ENCODE data around the gene LGMN. TPM values are rescaled to one million over a fixed set of nuclear protein-coding genes. Genes with fewer than 3 reads are reported as not detected.

LGMN gene
- total and polyA plus RNA-seq, 2 of the 8 experiments (the other 6 are each of a cell fraction or from before 2014, with no cell fraction given), result 57.4 to 83.4 TPM

DNA sequence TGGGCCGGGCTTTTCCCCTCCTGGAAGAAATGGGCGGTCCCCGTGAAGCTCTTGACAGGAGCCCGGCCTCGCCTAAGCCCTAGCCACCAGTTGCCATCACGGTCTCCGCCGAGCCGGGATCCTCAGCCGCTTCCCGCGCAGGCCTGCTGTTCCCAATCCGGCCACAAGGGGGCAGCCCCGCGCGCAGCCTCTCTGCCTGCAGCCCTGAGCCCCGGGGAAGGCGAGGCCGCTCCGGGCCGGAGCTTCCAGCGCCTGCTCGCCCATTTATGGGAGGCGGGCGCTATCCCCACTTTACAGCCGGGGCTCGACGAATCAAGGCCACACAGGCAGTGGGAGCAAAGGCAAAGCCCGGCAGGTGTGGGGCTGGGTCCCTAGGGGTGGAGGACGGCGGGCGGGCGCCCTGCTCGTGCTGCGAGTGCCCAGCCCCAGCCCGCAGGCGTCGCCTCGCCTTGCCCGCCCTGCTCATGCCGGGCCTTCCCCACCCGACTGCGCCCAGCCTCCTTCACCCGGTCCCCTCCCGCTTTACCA is 61.5 kb downstream of the LGMN start (continued):
- TF ChIP-seq CBX8 (IDR thresholded peaks at IDR 0.05; ENCODE audit: borderline replicate concordance, low read depth, low read length) (no peak), SP4 (IDR thresholded peaks at IDR 0.05; ENCODE audit: low read length) (no peak), BRCA1 (IDR thresholded peaks at IDR 0.05; ENCODE audit: low read depth, low read length) (no peak), FOSL1 (IDR thresholded peaks at IDR 0.05; ENCODE audit: insufficient read depth, low read depth, low read length) (no peak), SUZ12 (IDR thresholded peaks at IDR 0.05; ENCODE audit: low read length) (no peak), RAD21 (IDR thresholded peaks at IDR 0.05 in 1 of 2, conservative IDR thresholded peaks at IDR 0.05 in 1 of 2; ENCODE audit: low read depth in 2 of 2, low read length in 2 of 2) (peak; percentile 69 to 78), CREB1 (IDR thresholded peaks at IDR 0.05) (no peak), SIN3A (conservative IDR thresholded peaks at IDR 0.05 in 1 of 2, IDR thresholded peaks at IDR 0.05 in 1 of 2; ENCODE audit: low read depth in 1 of 2, low read length in 2 of 2) (peak in 1 of 2 experiments; percentile 49; a peak in 1 of 4 replicates), GABPA (IDR thresholded peaks at IDR 0.05; ENCODE audit: borderline replicate concordance, insufficient read depth, low read length) (0 out of 2 replicates have a peak, but pooled peaks have one; percentile 52), EZH2 (IDR thresholded peaks at IDR 0.05; ENCODE audit: low read depth, low read length, severe bottlenecking) (no peak), SIX5 (IDR thresholded peaks at IDR 0.05; ENCODE audit: low read depth, low read length) (no peak), BCL11A (IDR thresholded peaks at IDR 0.05; ENCODE audit: low read depth in 2 of 2, low read length in 2 of 2) (no peak), RNF2 (IDR thresholded peaks at IDR 0.05; ENCODE audit: borderline replicate concordance, low read depth, low read length, missing control alignments, poor library complexity, severe bottlenecking) (no peak), BACH1 (IDR thresholded peaks at IDR 0.05; ENCODE audit: low read length) (no peak)
- TF ChIP-seq, protein P1, sequence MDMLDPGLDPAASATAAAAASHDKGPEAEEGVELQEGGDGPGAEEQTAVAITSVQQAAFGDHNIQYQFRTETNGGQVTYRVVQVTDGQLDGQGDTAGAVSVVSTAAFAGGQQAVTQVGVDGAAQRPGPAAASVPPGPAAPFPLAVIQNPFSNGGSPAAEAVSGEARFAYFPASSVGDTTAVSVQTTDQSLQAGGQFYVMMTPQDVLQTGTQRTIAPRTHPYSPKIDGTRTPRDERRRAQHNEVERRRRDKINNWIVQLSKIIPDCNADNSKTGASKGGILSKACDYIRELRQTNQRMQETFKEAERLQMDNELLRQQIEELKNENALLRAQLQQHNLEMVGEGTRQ (IDR thresholded peaks at IDR 0.05; ENCODE audit: low read length), result no peak

All from H1 (cell line).